Activated naive CD8-positive, alpha-beta T cell treated with anti-CD3 and anti-CD28 coated beads, Interleukin-2, amount 10 ng/mL, durations not matched to agents 7 days and 5 days (primary cell): Measurements from ENCODE around the gene ISM1. TPM values are rescaled to one million over a fixed set of nuclear protein-coding genes. Genes with fewer than 3 reads are reported as not detected.
"Not testable (repeated sequence)": the region's sequence is repeated elsewhere in the genome, so short reads cannot be mapped to it uniquely, and the experiment has no call there.

Experiments
- ATAC-seq: fragments of 150-1000 bp; cut with Tn5 transposase; one replicate; pipeline ENCODE4 v1.10.0; 2021; ENCODE audit warnings: low read depth, moderate library complexity
- POLR2A ChIA-PET: fragments of 350-600 bp; sonication (Branson Sonifier 250); formaldehyde crosslinking; loops from one replicate; lab custom pipeline; 2021; ENCODE audit warnings: antibody characterized with exemption; lab: Charles Lee
- DNase-seq: peaks from one replicate; pipeline ENCODE4 v3.0.0; 2021
- H3K27ac Mint-ChIP-seq: one replicate; pipeline ENCODE4 v1.8.0; 2022; ENCODE audit warnings: mild to moderate bottlenecking, mixed read lengths
- H3K27me3 Mint-ChIP-seq: one replicate; pipeline ENCODE4 v1.8.0; 2022; ENCODE audit warnings: mild to moderate bottlenecking, moderate library complexity, mixed read lengths
- H3K36me3 Mint-ChIP-seq: one replicate; pipeline ENCODE4 v1.8.0; 2021; ENCODE audit warnings: mild to moderate bottlenecking, mixed read lengths
- H3K4me1 Mint-ChIP-seq: one replicate; pipeline ENCODE4 v1.8.0; 2021; ENCODE audit warnings: mixed read lengths
- H3K4me3 Mint-ChIP-seq: one replicate; pipeline ENCODE4 v1.8.0; 2022; ENCODE audit warnings: mild to moderate bottlenecking, moderate library complexity, mixed read lengths
- H3K9me3 Mint-ChIP-seq: one replicate; pipeline ENCODE4 v1.8.0; 2021; ENCODE audit warnings: mixed read lengths
- total RNA-seq, 2 experiments: library from RNA; stranded (reverse); gene quantifications; one replicate each; pipeline ENCODE4 v1.2.3, GENCODE V29; 2021

Gene ISM1
- total RNA-seq, 2 experiments from 2014 or later = 2.3 to 3.0 TPM

DNA sequence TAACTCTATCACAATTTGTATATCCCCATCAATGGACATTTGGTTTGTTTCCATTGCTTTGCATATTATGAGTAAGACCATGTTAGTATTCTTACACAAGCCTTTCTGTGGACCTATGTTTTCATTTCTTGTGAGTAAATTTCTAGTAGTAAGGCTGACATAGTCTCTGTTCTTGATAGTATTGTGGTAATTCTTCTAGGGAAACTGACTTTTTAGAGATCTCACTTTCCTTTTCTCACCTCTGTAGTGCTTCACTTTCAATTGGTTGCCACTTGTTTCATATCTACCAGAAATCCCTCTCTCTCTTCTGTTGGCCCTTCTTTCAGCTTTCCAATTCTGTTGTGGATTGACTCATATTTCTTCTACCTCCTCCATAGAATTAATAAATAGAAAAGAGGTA, 8.5 kb downstream of the ISM1 start:
- peak overlapping the region; percentile 82 for H3K4me3 Mint-ChIP-seq
- peaks cover 2% of the 10 kb centered on the region for H3K27me3 Mint-ChIP-seq
- H3K36me3 Mint-ChIP-seq = peaks cover 14% of the 10 kb centered on the region
- POLR2A ChIA-PET = interaction anchor here (0.6 to 2.0 kb wide), 3 partner anchors 8 to 220 kb away, joined by 3 to 12 read pairs (median 7); partner anchors contain the start of gene ISM1
- ATAC-seq (peak; percentile 37), DNase-seq (no peak)
- H3K4me1 Mint-ChIP-seq = peaks cover 37% of the 10 kb centered on the region
- H3K27ac Mint-ChIP-seq = peak overlapping the region; percentile 93
- peaks cover 2% of the 10 kb centered on the region for H3K9me3 Mint-ChIP-seq

DNA sequence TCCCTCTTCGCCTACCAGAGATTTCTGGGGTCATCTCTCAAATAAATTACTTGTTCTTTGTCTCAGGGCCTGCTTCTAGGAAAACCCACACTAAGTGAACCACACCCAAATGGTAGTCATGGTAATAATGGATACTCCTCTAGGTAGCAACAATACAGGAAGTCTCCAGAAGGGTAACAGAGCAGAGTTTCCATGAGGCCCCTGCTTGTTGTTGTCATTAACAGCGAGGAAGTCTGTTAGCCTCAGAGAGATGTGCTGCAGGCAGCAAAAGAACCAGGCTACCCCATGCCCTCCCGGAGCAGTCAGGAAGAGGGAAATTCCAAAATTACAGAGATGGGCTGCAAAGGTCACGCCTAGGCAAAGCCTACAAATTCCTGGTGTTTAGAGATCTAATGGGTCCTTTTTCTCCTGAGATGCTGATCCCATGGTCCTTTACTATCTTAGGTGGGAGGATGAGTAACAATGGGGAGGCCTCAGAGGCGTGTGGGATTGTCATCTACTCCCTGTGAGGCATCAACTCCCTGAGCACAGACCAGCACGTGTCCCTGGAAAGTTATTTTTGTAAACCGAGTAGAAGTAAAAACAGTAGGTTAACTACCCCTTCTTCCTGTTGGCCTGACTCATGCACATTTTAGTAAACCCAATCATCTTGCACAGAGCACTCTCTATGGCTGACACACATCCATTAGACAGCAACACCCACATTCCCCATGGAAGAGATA, 10.1 kb downstream of the ISM1 start:
- Mint-ChIP-seq H3K27ac (peak overlapping the region; percentile 93), H3K4me3 (peak overlapping the region; percentile 73), H3K36me3 (peaks cover 15% of the 10 kb centered on the region), H3K4me1 (peaks cover 37% of the 10 kb centered on the region), H3K27me3 (no peaks in the 10 kb centered on the region), H3K9me3 (peaks cover 2% of the 10 kb centered on the region)
- ATAC-seq (peak; percentile 92), DNase-seq (peak; percentile 54)
- POLR2A ChIA-PET = interaction anchor here (0.6 to 1.7 kb wide), 3 partner anchors 10 to 16 kb away, joined by 3 to 7 read pairs (median 4); partner anchors contain the start of gene ISM1

DNA sequence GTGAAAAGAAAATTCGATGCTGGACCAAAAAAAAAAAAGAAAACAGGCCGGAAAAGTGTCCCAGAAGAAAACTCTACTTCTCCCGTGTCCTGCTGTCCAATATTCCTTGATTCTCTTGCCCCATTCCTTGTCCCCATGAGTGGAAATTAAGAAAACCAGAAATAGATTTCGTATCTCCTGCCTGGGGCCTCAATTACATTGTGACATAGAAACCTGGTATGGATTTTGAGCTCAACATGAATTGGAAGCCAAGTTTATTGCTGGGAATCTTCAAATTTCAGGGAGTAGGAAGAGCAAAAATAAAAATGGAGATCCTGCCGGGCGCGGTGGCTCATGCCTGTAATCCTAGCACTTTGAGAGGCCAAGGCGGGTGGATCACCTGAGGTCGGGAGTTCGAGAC, 11.9 kb downstream of the ISM1 start:
- H3K27me3 Mint-ChIP-seq = no peaks in the 10 kb centered on the region
- POLR2A ChIA-PET = interaction anchor here (1.0 kb wide), 1 partner anchor 15 kb away, joined by 6 read pairs; no protein-coding TSS in a partner anchor
- H3K4me1 Mint-ChIP-seq = peaks cover 37% of the 10 kb centered on the region
- peaks cover 11% of the 10 kb centered on the region for H3K36me3 Mint-ChIP-seq
- H3K9me3 Mint-ChIP-seq = no peaks in the 10 kb centered on the region
- DNase-seq (no peak), ATAC-seq (no peak)
- no peak overlapping the region for H3K27ac Mint-ChIP-seq
- H3K4me3 Mint-ChIP-seq = no peak overlapping the region

DNA sequence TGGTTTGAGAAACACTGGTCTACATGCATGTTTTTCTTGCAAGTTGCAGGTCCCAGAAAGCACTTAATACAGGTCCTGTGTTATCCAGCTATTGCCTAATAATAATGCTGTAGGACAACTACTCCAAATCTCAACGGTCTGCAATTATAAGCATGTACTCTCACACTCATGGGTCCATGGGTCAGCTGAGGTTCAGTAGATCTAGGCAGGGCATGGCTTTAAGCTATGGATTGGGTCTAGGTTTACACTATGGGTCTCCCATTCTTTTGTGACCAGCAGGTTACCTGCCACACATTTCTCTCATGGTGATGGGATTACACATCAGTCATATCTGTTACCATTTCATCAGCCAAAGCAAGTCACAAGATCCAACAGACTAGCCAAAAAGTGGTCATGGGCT, 13.9 kb downstream of the ISM1 start:
- no peak for ATAC-seq
- no peak for DNase-seq
- no peak overlapping the region for H3K4me3 Mint-ChIP-seq
- H3K27ac Mint-ChIP-seq = no peak overlapping the region
- H3K27me3 Mint-ChIP-seq = peaks cover 1% of the 10 kb centered on the region
- peaks cover 23% of the 10 kb centered on the region for H3K4me1 Mint-ChIP-seq
- no peaks in the 10 kb centered on the region for H3K9me3 Mint-ChIP-seq
- H3K36me3 Mint-ChIP-seq = peaks cover 14% of the 10 kb centered on the region
- POLR2A ChIA-PET = no interaction called here

DNA sequence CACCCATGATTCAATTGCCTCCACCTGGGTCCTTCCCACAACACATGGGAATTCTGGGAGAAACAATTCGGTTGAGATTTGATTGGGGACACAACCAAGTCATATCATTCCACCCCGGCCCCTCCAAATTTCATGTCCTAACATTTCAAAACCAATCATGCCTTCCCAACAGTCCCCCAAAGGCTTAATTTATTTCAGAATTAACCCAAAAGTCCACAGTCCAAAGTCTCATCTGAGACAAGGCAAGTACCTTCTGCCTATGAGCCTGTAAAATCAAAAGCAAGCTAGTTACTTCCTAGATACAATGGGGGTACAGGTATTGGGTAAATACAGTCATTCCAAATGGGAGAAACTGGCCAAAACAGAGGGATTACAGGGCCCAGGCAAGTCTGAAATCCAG, 15.3 kb downstream of the ISM1 start:
- not testable (repeated sequence) for ATAC-seq

DNA sequence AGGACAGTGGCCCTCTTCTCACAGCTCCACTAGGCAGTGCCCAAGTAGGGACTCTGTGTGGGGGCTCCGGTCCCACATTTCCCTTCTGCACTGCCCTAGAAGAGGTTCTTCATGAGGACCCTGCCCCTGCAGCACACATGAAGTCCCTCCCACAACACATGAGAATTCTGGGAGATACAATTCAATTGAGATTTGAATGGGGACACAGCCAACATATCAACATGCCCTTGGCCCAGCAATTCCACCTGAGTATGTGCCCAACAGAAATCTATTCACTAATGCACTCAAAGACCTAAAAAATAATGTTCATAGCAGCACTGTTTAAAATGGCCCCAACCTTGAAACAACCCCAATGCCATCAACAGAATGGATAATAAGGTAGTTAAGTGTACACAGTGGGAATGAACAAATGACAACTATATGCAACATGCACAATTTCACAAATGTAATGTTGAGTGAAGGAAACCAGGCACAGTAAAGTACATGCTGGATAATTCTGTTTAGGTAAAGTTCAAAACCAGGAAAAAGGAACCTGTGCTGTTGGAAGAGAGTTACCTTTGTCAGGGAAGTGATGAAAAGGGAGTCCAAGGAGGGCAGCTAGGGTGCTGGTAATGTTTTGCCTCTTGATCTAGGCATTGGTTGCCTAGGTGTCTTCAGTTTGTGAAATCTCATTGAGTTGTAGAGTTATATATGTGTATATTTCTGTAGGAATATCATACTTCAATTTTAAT, 16.1 kb downstream of the ISM1 start:
- H3K27ac Mint-ChIP-seq = peak overlapping the region; percentile 9
- H3K4me3 Mint-ChIP-seq = no peak overlapping the region
- POLR2A ChIA-PET = no interaction called here
- peaks cover 1% of the 10 kb centered on the region for H3K27me3 Mint-ChIP-seq
- H3K9me3 Mint-ChIP-seq = no peaks in the 10 kb centered on the region
- ATAC-seq (no peak), DNase-seq (no peak)
- peaks cover 14% of the 10 kb centered on the region for H3K36me3 Mint-ChIP-seq
- peaks cover 4% of the 10 kb centered on the region for H3K4me1 Mint-ChIP-seq

More for the DNA sequence above, 15.3 kb downstream of the ISM1 start:
- Mint-ChIP-seq H3K36me3 (peaks cover 14% of the 10 kb centered on the region), H3K4me1 (peaks cover 10% of the 10 kb centered on the region)
- H3K4me3 Mint-ChIP-seq, H3K27me3 Mint-ChIP-seq, POLR2A ChIA-PET, H3K9me3 Mint-ChIP-seq, H3K27ac Mint-ChIP-seq, DNase-seq: not testable (repeated sequence)

DNA sequence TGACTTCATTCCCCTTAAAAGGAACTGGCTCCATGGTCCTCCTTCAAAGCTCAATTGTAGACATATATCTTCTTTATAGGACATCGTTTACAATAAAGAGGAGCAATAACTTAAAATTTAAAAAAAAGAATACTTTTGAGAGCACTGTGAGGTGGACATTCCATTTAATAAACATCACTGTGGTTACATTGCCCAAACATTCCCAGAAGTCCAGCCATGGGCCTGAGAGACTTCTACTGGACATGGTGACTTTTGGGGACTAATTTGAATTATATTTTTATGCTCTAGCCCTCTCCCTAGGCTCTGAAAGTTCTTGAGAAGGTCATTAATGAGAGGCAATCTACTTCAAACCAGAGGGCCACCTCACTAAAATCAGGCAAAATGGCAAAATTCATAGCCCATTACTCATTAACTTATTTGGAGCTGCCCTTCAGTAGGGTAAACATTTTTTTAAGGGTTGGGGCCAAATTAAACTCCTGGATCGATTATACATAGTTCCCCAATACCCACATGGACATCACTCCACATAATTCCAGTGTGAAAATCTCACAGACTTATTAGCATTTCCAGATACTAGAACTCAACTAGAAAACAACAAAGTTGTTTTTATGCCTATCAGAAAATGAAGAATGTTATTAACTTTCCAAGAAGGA, 17.1 kb downstream of the ISM1 start:
- no peak for DNase-seq
- Mint-ChIP-seq H3K27ac (no peak overlapping the region), H3K4me3 (no peak overlapping the region), H3K9me3 (no peaks in the 10 kb centered on the region), H3K27me3 (peaks cover 1% of the 10 kb centered on the region), H3K36me3 (peaks cover 12% of the 10 kb centered on the region), H3K4me1 (no peaks in the 10 kb centered on the region)
- POLR2A ChIA-PET = no interaction called here
- ATAC-seq = no peak

DNA sequence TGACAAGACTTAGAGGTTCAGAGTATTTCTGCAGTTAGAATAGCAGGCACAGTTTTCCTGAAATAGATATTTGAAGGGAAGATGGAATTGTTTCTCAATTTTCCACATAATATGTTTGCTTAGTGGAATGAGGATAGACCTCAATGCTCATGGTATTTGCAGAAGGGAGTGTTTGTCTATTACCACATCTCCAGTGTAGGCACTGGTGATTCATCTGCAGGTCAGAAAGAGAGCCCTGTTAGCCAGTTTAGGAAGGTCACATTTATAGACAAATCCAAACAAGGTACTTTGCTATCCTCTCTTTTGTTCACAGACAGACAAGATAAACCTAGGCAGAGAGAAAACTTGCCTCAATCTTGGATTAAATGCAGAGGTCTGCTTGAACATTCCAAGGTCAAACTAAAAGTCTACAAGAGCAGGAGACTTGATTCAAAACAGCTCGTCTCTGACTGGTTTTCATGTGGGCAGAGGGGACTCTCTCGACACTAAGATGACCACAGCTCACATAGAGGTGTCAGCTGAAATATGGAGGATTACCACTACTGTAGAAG, 22.8 kb downstream of the ISM1 start:
- POLR2A ChIA-PET = interaction anchor here (0.9 kb wide), 1 partner anchor 12 kb away, joined by 3 read pairs; no protein-coding TSS in a partner anchor
- no peak overlapping the region for H3K27ac Mint-ChIP-seq
- no peak overlapping the region for H3K4me3 Mint-ChIP-seq
- ATAC-seq = no peak
- peaks cover 1% of the 10 kb centered on the region for H3K27me3 Mint-ChIP-seq
- no peak for DNase-seq
- no peaks in the 10 kb centered on the region for H3K9me3 Mint-ChIP-seq
- peaks cover 32% of the 10 kb centered on the region for H3K4me1 Mint-ChIP-seq
- H3K36me3 Mint-ChIP-seq = peaks cover 13% of the 10 kb centered on the region

DNA sequence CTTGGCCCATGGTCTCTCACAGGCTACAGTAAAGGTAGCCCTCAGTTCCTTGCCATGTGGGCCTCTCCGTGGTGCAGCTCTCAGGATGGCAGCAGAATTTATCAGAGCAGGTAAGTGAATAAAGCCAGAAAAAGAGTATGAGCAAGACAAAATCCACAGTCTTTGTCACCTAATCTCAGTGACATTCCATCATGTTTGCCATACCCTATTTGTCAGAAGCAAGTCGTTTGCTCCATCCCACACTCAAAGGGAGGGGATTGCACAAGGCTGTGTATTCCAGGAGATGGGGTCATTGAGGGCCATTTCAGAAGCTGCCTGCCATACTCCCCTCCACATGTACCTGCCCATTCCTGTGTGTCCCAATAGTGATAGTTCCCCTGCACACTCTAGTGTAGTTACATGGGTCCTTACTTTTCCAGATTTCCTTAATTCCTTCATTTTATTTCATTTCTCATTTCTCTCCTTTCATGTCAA, 24.2 kb downstream of the ISM1 start:
- Mint-ChIP-seq H3K27ac (no peak overlapping the region), H3K27me3 (no peaks in the 10 kb centered on the region), H3K9me3 (no peaks in the 10 kb centered on the region), H3K4me1 (peaks cover 34% of the 10 kb centered on the region), H3K36me3 (peaks cover 12% of the 10 kb centered on the region), H3K4me3 (no peak overlapping the region)
- POLR2A ChIA-PET = interaction anchor here (1.0 kb wide), 1 partner anchor 24 kb away, joined by 6 read pairs; the partner anchor contains the start of gene ISM1
- DNase-seq = no peak
- no peak for ATAC-seq

DNA sequence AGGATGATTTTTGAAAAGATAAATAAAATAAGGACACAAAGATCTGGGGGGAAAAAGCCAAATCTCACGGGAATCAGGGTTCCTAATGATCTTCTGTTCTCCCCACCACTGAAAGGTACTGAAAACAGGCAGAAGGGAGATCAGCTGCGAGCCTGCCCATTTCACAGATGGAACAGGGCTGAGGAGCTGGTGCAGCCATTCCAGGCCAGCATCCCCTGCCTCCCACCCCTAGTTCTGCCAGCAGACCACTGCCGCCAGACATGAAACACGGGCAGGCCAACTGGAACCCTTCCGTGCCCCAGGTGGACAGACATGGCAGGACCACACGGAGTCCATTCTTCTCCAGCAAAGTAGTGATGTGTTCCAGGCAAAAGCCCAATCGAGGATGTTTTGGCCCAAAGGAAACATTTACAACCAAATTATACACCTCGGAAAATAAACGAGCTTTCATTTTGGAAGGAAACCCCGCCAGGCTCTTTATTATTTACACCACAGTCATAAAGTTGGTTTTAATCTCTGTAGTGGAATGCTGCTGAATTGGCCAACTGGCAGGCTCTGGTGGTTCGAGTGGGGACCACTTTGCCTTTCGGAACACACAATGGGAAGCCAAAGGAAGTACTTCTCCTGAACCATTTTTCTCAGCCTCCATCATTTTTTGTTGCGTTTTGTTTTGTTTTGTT, 28.2 kb downstream of the ISM1 start:
- no peak for DNase-seq
- Mint-ChIP-seq H3K36me3 (peaks cover 22% of the 10 kb centered on the region), H3K4me1 (peaks cover 42% of the 10 kb centered on the region), H3K4me3 (no peak overlapping the region), H3K9me3 (peaks cover 6% of the 10 kb centered on the region), H3K27me3 (no peaks in the 10 kb centered on the region), H3K27ac (peak overlapping the region; percentile 99)
- ATAC-seq = no peak
- POLR2A ChIA-PET = interaction anchor here (1.7 kb wide), 1 partner anchor 20 kb away, joined by 12 read pairs; no protein-coding TSS in a partner anchor

DNA sequence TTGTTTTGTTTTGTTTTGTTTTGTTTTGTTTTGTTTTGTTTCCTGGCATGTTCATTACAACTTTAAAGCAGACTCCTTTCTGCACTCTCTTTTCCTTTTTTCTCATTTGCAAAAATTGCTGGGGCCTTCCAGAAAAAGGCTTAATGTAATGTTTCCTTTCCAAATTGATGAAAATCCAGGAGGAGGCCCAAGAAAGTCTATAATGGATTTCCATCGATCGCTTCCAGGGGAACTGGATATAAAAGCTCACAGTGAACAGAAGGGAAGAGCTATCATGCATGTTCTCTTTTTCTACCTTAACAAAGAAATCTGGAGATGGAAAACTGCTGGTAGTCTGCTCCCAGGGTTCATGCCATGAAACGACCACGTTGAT, 28.7 kb downstream of the ISM1 start:
- Mint-ChIP-seq H3K36me3 (peaks cover 20% of the 10 kb centered on the region), H3K27ac (peak overlapping the region; percentile 43)
- POLR2A ChIA-PET = interaction anchor here (1.5 kb wide), 1 partner anchor 28 kb away, joined by 3 read pairs; the partner anchor contains the start of gene ISM1

DNA sequence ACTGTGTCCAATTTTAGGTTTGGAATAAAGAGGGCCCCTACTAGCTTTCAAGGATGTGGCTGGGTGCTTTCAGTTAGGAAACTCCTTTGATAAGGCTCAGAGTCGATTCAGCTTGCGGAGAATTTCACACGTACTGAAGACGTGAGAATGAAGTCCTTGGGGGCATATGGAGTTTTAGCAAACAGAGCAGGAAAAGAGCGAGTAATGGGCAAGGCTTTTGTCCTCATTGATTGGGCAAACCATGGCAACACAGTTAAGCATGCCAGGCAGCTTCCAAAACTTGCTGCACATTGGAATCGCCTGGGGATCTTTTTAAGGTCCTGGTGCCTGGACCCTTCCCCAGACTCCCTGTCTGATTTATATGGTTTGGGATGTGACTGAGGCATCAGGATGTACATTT, 29.2 kb downstream of the ISM1 start:
- POLR2A ChIA-PET = interaction anchor here (1.5 kb wide), 1 partner anchor 29 kb away, joined by 3 read pairs; the partner anchor contains the start of gene ISM1
- Mint-ChIP-seq H3K9me3 (peaks cover 6% of the 10 kb centered on the region), H3K27ac (no peak overlapping the region)

More for the DNA sequence above, 28.7 kb downstream of the ISM1 start:
- Mint-ChIP-seq H3K4me1 (peaks cover 39% of the 10 kb centered on the region), H3K27me3 (no peaks in the 10 kb centered on the region), H3K4me3 (no peak overlapping the region), H3K9me3 (peaks cover 6% of the 10 kb centered on the region)
- DNase-seq = no peak
- ATAC-seq = no peak

More for the DNA sequence above, 29.2 kb downstream of the ISM1 start:
- no peak for DNase-seq
- no peak for ATAC-seq
- Mint-ChIP-seq H3K4me1 (peaks cover 36% of the 10 kb centered on the region), H3K4me3 (no peak overlapping the region), H3K36me3 (peaks cover 20% of the 10 kb centered on the region), H3K27me3 (no peaks in the 10 kb centered on the region)
